ENCODE data around the gene ALDH5A1. TPM values are rescaled to one million over a fixed set of nuclear protein-coding genes. Genes with fewer than 3 reads are reported as not detected.

ALDH5A1 gene
- total RNA-seq, 1 donor from 2014 or later = 13.8 TPM

DNA sequence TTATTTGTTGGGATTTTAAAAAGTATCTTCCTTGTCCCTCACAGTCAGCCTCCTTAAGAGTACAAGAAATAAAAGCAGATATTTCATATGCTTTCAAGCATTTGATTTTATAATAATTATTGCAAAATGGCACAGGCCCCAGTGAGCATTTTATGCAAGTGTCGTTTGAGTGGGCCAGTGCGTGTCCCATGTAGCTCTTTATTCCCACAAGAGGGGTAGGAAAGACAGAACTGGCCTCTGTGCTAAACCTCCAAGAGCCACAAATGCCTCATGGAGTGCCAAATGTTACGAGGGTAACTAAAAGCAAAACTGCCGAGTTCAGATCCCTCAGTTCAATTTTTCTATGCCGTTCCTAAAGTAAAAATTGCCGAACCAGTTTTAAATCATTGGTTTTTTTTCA lies 18.1 kb upstream of the ALDH5A1 start:
- Histone ChIP-seq H3K27me3 (ENCODE audit: low read depth) (no peaks in the 10 kb centered on the region), H3K27ac (no peak overlapping the region), H3K9me3 (no peaks in the 10 kb centered on the region), H3K36me3 (no peaks in the 10 kb centered on the region), H3K4me1 (no peaks in the 10 kb centered on the region), H3K4me3 (no peak overlapping the region)
- TF ChIP-seq, protein P1, sequence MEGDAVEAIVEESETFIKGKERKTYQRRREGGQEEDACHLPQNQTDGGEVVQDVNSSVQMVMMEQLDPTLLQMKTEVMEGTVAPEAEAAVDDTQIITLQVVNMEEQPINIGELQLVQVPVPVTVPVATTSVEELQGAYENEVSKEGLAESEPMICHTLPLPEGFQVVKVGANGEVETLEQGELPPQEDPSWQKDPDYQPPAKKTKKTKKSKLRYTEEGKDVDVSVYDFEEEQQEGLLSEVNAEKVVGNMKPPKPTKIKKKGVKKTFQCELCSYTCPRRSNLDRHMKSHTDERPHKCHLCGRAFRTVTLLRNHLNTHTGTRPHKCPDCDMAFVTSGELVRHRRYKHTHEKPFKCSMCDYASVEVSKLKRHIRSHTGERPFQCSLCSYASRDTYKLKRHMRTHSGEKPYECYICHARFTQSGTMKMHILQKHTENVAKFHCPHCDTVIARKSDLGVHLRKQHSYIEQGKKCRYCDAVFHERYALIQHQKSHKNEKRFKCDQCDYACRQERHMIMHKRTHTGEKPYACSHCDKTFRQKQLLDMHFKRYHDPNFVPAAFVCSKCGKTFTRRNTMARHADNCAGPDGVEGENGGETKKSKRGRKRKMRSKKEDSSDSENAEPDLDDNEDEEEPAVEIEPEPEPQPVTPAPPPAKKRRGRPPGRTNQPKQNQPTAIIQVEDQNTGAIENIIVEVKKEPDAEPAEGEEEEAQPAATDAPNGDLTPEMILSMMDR (IDR thresholded peaks at IDR 0.05) = no peak
- DNase-seq (no peak), ATAC-seq (no peak)
- intact Hi-C loops (cut with DNase I) = no loop called here

DNA sequence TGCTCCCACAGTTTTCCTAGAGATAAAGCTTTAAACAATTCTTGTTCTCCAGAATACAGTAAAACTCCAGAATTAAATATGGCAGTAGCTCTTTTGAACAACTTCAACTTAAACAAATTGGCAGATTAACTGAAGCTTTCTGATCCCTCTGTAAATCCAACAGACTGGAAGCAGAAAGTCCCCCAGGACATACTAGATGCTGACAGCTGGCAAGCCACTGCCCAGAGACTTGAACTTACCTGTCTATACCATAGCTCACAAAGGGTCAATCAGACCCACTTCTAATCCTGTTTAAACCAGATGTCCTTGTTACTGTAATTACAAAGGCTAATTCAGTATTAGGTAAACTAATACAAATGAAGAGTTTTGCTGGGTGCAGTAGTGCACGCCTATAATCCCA lies 17.7 kb upstream of the ALDH5A1 start:
- no peaks in the 10 kb centered on the region for H3K4me1 ChIP-seq
- DNase-seq (no peak), ATAC-seq (no peak)
- no peak overlapping the region for H3K27ac ChIP-seq
- H3K9me3 ChIP-seq = no peaks in the 10 kb centered on the region
- no peak overlapping the region for H3K4me3 ChIP-seq
- intact Hi-C loops (cut with DNase I) = no loop called here
- H3K36me3 ChIP-seq = no peaks in the 10 kb centered on the region
- no peaks in the 10 kb centered on the region for H3K27me3 ChIP-seq (ENCODE audit: low read depth)
- TF ChIP-seq, protein P1 (IDR thresholded peaks at IDR 0.05) = no peak

DNA sequence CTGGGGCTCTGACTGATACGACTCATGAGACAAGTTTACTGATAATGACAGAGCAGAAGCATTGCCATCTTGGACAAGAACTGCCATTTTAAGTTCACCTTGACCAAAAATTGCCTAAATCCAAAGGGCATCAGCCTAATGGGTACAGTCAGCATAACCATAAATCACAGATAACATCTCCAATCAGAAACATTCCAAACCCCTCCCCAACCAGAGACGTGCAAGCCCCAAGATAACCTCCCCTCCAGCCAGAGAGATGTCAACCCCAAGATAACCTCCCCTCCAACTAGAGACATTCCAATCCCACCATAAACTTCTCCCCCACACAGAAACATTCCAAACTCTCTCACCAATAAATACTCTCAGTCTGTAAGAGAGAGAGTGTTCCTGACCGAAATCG lies 15.9 kb upstream of the ALDH5A1 start:
- no peaks in the 10 kb centered on the region for H3K36me3 ChIP-seq
- TF ChIP-seq, protein P1 (IDR thresholded peaks at IDR 0.05) = no peak
- H3K9me3 ChIP-seq = no peaks in the 10 kb centered on the region
- DNase-seq (no peak), ATAC-seq (no peak)
- no peaks in the 10 kb centered on the region for H3K27me3 ChIP-seq (ENCODE audit: low read depth)
- H3K4me3 ChIP-seq = no peak overlapping the region
- H3K4me1 ChIP-seq = no peaks in the 10 kb centered on the region
- intact Hi-C loops (cut with DNase I) = no loop called here
- no peak overlapping the region for H3K27ac ChIP-seq

DNA sequence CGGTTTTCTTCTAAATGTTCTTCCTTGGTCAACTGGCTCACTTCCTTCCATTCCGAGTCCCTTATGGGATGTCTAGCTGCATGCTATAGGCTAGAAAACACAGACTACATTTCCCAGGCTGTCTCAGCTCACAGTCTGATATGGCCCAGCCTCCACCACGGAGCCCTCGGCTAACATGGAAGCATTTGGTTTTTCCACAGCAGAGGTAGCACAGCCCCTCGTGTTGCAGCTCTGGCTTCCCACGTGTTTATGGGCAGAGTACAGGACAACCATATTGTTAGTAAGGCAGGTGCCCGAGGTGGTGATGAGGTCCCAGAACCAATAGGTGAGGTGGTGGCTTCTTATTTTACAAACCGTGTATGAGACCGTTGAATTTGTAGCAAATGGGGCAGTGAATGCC lies 14.1 kb upstream of the ALDH5A1 start:
- no peaks in the 10 kb centered on the region for H3K4me1 ChIP-seq
- TF ChIP-seq, protein P1 (IDR thresholded peaks at IDR 0.05) = no peak
- H3K27ac ChIP-seq = no peak overlapping the region
- no peaks in the 10 kb centered on the region for H3K9me3 ChIP-seq
- intact Hi-C loops (cut with DNase I) = no loop called here
- no peaks in the 10 kb centered on the region for H3K27me3 ChIP-seq (ENCODE audit: low read depth)
- no peak for ATAC-seq
- no peaks in the 10 kb centered on the region for H3K36me3 ChIP-seq
- H3K4me3 ChIP-seq = no peak overlapping the region
- no peak for DNase-seq

DNA sequence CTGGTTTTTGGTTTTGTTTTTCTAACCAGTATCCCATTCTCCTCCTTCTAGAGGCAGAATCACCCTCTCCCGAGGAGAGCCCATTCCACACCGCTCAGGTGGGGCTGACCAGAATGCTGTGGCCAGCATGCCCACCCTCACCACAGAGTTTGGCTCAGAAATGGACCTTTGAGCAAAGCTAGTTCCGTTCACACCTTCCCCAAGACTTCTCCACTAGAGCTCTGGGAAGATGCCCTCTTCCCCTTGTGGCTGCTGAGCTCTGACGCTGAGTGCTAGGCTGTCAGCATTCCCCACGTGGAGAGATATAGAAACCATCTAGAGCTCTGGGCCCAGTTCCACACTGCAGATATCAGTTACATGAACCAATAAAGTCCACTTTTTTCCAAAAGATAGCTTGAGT lies 13.3 kb upstream of the ALDH5A1 start:
- Histone ChIP-seq H3K27me3 (ENCODE audit: low read depth) (no peaks in the 10 kb centered on the region), H3K36me3 (no peaks in the 10 kb centered on the region), H3K9me3 (no peaks in the 10 kb centered on the region), H3K4me1 (no peaks in the 10 kb centered on the region), H3K27ac (no peak overlapping the region), H3K4me3 (no peak overlapping the region)
- no peak for DNase-seq
- ATAC-seq = no peak
- intact Hi-C loops (cut with DNase I) = no loop called here
- TF ChIP-seq, protein P1 (IDR thresholded peaks at IDR 0.05) = no peak
